Measurements from ENCODE around the gene ATG4A.

ATG4A gene

GRCh38 chrX:108148524-108148923, 56.9 kb downstream of the ATG4A start:
- H3K27me3 ChIP-seq: no peaks in the 10 kb centered on the region
- H3K9me3 ChIP-seq: no peaks in the 10 kb centered on the region
- intact Hi-C loops (cut with DNase I; ENCODE audit: low total_unique reads): no loop called here
- no peak for DNase-seq
- no peak overlapping the region for H3K27ac ChIP-seq
- H3K4me3 ChIP-seq: no peak overlapping the region
- no peak for TF ChIP-seq CTCF (IDR thresholded peaks at IDR 0.05)
- peaks cover 0 to 14% (median 13%) of the 10 kb centered on the region in 3 donors for H3K36me3 ChIP-seq
- no peaks in the 10 kb centered on the region for H3K4me1 ChIP-seq

DNA sequence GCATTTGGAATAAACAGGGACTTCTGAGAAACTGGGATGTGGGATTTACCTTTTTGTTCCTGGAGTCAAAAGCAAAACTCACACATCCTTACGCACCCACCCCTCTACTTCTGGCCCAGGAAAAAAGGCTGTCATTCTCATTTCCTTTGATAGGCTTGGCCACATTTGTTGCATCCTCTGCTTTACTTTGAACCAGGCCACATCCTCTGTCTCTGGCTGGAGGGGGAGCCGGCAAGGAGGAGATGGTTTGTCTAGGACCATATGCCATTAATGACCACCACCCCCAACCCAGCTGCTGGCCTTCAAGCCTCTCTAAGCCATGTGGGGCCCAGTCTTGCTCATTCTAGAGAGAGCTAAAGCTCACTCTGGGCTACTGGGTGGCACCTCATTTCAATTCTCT, 64.5 kb downstream of the ATG4A start:
- DNase-seq: no peak
- peaks cover 0 to 5% (median 0%) of the 10 kb centered on the region in 3 donors for H3K36me3 ChIP-seq
- no peak overlapping the region for H3K27ac ChIP-seq
- intact Hi-C loops (cut with DNase I; ENCODE audit: low total_unique reads): no loop called here
- no peak for TF ChIP-seq CTCF (IDR thresholded peaks at IDR 0.05)
- no peaks in the 10 kb centered on the region for H3K27me3 ChIP-seq
- H3K4me3 ChIP-seq: no peak overlapping the region
- no peaks in the 10 kb centered on the region for H3K4me1 ChIP-seq
- H3K9me3 ChIP-seq: no peaks in the 10 kb centered on the region

GRCh38 chrX:108156934-108157466, 65.4 kb downstream of the ATG4A start:
- TF ChIP-seq CTCF (IDR thresholded peaks at IDR 0.05): no peak
- intact Hi-C loops (cut with DNase I; ENCODE audit: low total_unique reads): no loop called here
- DNase-seq: no peak

GRCh38 chrX:108157628-108158027, 66.0 kb downstream of the ATG4A start:
- H3K4me1 ChIP-seq: no peaks in the 10 kb centered on the region

More at GRCh38 chrX:108156934-108157466, 65.4 kb downstream of the ATG4A start:
- Histone ChIP-seq H3K4me1 (no peaks in the 10 kb centered on the region), H3K27me3 (no peaks in the 10 kb centered on the region), H3K4me3 (no peak overlapping the region), H3K36me3 (peaks cover 0 to 5% (median 0%) of the 10 kb centered on the region in 3 donors), H3K27ac (no peak overlapping the region), H3K9me3 (no peaks in the 10 kb centered on the region)

GRCh38 chrX:108159028-108159670, 67.6 kb downstream of the ATG4A start:
- no peak overlapping the region for H3K27ac ChIP-seq
- intact Hi-C loops (cut with DNase I; ENCODE audit: low total_unique reads): no loop called here

More at GRCh38 chrX:108157628-108158027, 66.0 kb downstream of the ATG4A start:
- no peaks in the 10 kb centered on the region for H3K27me3 ChIP-seq
- TF ChIP-seq CTCF (IDR thresholded peaks at IDR 0.05): no peak
- H3K9me3 ChIP-seq: no peaks in the 10 kb centered on the region
- intact Hi-C loops (cut with DNase I; ENCODE audit: low total_unique reads): no loop called here
- peaks cover 0 to 5% (median 0%) of the 10 kb centered on the region in 3 donors for H3K36me3 ChIP-seq
- no peak for DNase-seq
- H3K4me3 ChIP-seq: no peak overlapping the region
- H3K27ac ChIP-seq: no peak overlapping the region

More at GRCh38 chrX:108159028-108159670, 67.6 kb downstream of the ATG4A start:
- H3K4me1 ChIP-seq: peaks cover 0 to 3% (median 0%) of the 10 kb centered on the region in 4 donors
- TF ChIP-seq CTCF (IDR thresholded peaks at IDR 0.05): no peak
- no peak for DNase-seq
- H3K4me3 ChIP-seq: no peak overlapping the region
- no peaks in the 10 kb centered on the region for H3K9me3 ChIP-seq
- H3K36me3 ChIP-seq: no peaks in the 10 kb centered on the region
- H3K27me3 ChIP-seq: no peaks in the 10 kb centered on the region
